Memory B cell (primary cell): ENCODE measurements around the gene SLC10A1.

Experiments
- ATAC-seq: fragments of 150-1000 bp; cut with Tn5 transposase; 2 replicates; pipeline ENCODE4 v1.10.0; 2021; ENCODE audit warnings: low read depth, mild to moderate bottlenecking, moderate library complexity
- DNase-seq, 2 donors: peaks; one replicate each; pipeline ENCODE4 v3.0.0; 2022; ENCODE audit warnings: low spot score in 2 of 2
- H3K27ac Mint-ChIP-seq: one replicate; pipeline ENCODE4 v1.8.0; 2022; ENCODE audit warnings: mild to moderate bottlenecking, moderate library complexity, mixed read lengths
- H3K27me3 Mint-ChIP-seq: one replicate; pipeline ENCODE4 v1.8.0; 2022; ENCODE audit warnings: mixed read lengths
- H3K36me3 Mint-ChIP-seq: one replicate; pipeline ENCODE4 v1.8.0; 2022; ENCODE audit warnings: mild to moderate bottlenecking, mixed read lengths
- H3K4me1 Mint-ChIP-seq: one replicate; pipeline ENCODE4 v1.8.0; 2022; ENCODE audit warnings: mixed read lengths
- H3K4me3 Mint-ChIP-seq: one replicate; pipeline ENCODE4 v1.8.0; 2022; ENCODE audit warnings: mild to moderate bottlenecking, moderate library complexity, mixed read lengths
- H3K9me3 Mint-ChIP-seq: one replicate; pipeline ENCODE4 v1.8.0; 2022; ENCODE audit warnings: mixed read lengths

Gene SLC10A1

GRCh38 chr14:69795691-69796090 lies 1.4 kb downstream of the SLC10A1 start:
- ATAC-seq = no peak
- Mint-ChIP-seq H3K4me1 (peaks cover under 1% of the 10 kb centered on the region), H3K27ac (no peak overlapping the region), H3K9me3 (no peaks in the 10 kb centered on the region), H3K27me3 (peaks cover 8% of the 10 kb centered on the region), H3K4me3 (no peak overlapping the region), H3K36me3 (peaks cover 7% of the 10 kb centered on the region)
- no peak for DNase-seq

GRCh38 chr14:69794791-69795190 lies 2.2 kb downstream of the SLC10A1 start:
- Mint-ChIP-seq H3K9me3 (no peaks in the 10 kb centered on the region), H3K36me3 (peaks cover 3% of the 10 kb centered on the region), H3K27ac (no peak overlapping the region), H3K4me1 (peaks cover 3% of the 10 kb centered on the region), H3K27me3 (peaks cover 6% of the 10 kb centered on the region), H3K4me3 (no peak overlapping the region)
- DNase-seq (no peak), ATAC-seq (no peak)

- ATAC-seq (no peak), DNase-seq (no peak)
- no peaks in the 10 kb centered on the region for H3K9me3 Mint-ChIP-seq
These were observed 4.1 kb downstream of the SLC10A1 start for GRCh38 chr14:69792887-69793421.

GRCh38 chr14:69789118-69789640 lies 7.9 kb downstream of the SLC10A1 start:
- DNase-seq = no peak
- Mint-ChIP-seq H3K4me3 (no peak overlapping the region), H3K27me3 (no peaks in the 10 kb centered on the region), H3K27ac (no peak overlapping the region), H3K9me3 (no peaks in the 10 kb centered on the region), H3K36me3 (peaks cover 3% of the 10 kb centered on the region), H3K4me1 (peaks cover 7% of the 10 kb centered on the region)
- ATAC-seq = no peak

More at GRCh38 chr14:69792887-69793421, 4.1 kb downstream of the SLC10A1 start:
- Mint-ChIP-seq H3K36me3 (peaks cover 3% of the 10 kb centered on the region), H3K4me3 (no peak overlapping the region), H3K27me3 (no peaks in the 10 kb centered on the region), H3K27ac (no peak overlapping the region), H3K4me1 (peaks cover 5% of the 10 kb centered on the region)

- Mint-ChIP-seq H3K4me1 (peaks cover 10% of the 10 kb centered on the region), H3K27me3 (no peaks in the 10 kb centered on the region), H3K4me3 (no peak overlapping the region), H3K27ac (no peak overlapping the region), H3K9me3 (no peaks in the 10 kb centered on the region), H3K36me3 (peaks cover 6% of the 10 kb centered on the region)
- DNase-seq (no peak), ATAC-seq (no peak)
These were observed 10.4 kb downstream of the SLC10A1 start for GRCh38 chr14:69786603-69787002.

- ATAC-seq (no peak), DNase-seq (no peak)
- Mint-ChIP-seq H3K36me3 (peaks cover 7% of the 10 kb centered on the region), H3K4me1 (peaks cover 10% of the 10 kb centered on the region), H3K4me3 (no peak overlapping the region), H3K9me3 (no peaks in the 10 kb centered on the region), H3K27ac (no peak overlapping the region), H3K27me3 (no peaks in the 10 kb centered on the region)
These were observed 12.1 kb downstream of the SLC10A1 start for GRCh38 chr14:69784942-69785341.

- Mint-ChIP-seq H3K4me3 (no peak overlapping the region), H3K27ac (peak overlapping the region; percentile 84), H3K36me3 (peaks cover 25% of the 10 kb centered on the region), H3K27me3 (no peaks in the 10 kb centered on the region), H3K4me1 (peaks cover 18% of the 10 kb centered on the region), H3K9me3 (no peaks in the 10 kb centered on the region)
- DNase-seq (no peak), ATAC-seq (no peak)
These were observed 16.1 kb downstream of the SLC10A1 start for GRCh38 chr14:69780952-69781351.

- DNase-seq (no peak), ATAC-seq (no peak)
- Mint-ChIP-seq H3K4me3 (no peak overlapping the region), H3K4me1 (peaks cover 18% of the 10 kb centered on the region), H3K27ac (no peak overlapping the region), H3K36me3 (peaks cover 29% of the 10 kb centered on the region), H3K27me3 (no peaks in the 10 kb centered on the region), H3K9me3 (no peaks in the 10 kb centered on the region)
These were observed 16.9 kb downstream of the SLC10A1 start for GRCh38 chr14:69780092-69780491.

- DNase-seq (no peak), ATAC-seq (no peak)
- H3K9me3 Mint-ChIP-seq = no peaks in the 10 kb centered on the region
- no peak overlapping the region for H3K4me3 Mint-ChIP-seq
- H3K27ac Mint-ChIP-seq = peak overlapping the region; percentile 14
- no peaks in the 10 kb centered on the region for H3K27me3 Mint-ChIP-seq
- H3K36me3 Mint-ChIP-seq = peaks cover 34% of the 10 kb centered on the region
- peaks cover 18% of the 10 kb centered on the region for H3K4me1 Mint-ChIP-seq
These were observed 18.0 kb downstream of the SLC10A1 start for GRCh38 chr14:69779088-69779487.

- H3K27me3 Mint-ChIP-seq = no peaks in the 10 kb centered on the region
- no peak overlapping the region for H3K4me3 Mint-ChIP-seq
- H3K9me3 Mint-ChIP-seq = no peaks in the 10 kb centered on the region
- no peak for DNase-seq
- no peak for ATAC-seq
- peaks cover 18% of the 10 kb centered on the region for H3K4me1 Mint-ChIP-seq
- H3K27ac Mint-ChIP-seq = no peak overlapping the region
- H3K36me3 Mint-ChIP-seq = peaks cover 45% of the 10 kb centered on the region
These were observed 20.1 kb downstream of the SLC10A1 start for GRCh38 chr14:69776875-69777453.

- H3K9me3 Mint-ChIP-seq = no peaks in the 10 kb centered on the region
- peak overlapping the region; percentile 63 for H3K27ac Mint-ChIP-seq
- H3K4me3 Mint-ChIP-seq = no peak overlapping the region
- peaks cover 19% of the 10 kb centered on the region for H3K4me1 Mint-ChIP-seq
- no peaks in the 10 kb centered on the region for H3K27me3 Mint-ChIP-seq
- H3K36me3 Mint-ChIP-seq = peaks cover 52% of the 10 kb centered on the region
- DNase-seq (no peak), ATAC-seq (no peak)
These were observed 22.0 kb downstream of the SLC10A1 start for GRCh38 chr14:69775012-69775411.

- peaks cover 56% of the 10 kb centered on the region for H3K36me3 Mint-ChIP-seq
- no peak overlapping the region for H3K27ac Mint-ChIP-seq
- peaks cover 25% of the 10 kb centered on the region for H3K4me1 Mint-ChIP-seq
- no peaks in the 10 kb centered on the region for H3K27me3 Mint-ChIP-seq
- ATAC-seq = peak; percentile 25
- no peak overlapping the region for H3K4me3 Mint-ChIP-seq
- no peaks in the 10 kb centered on the region for H3K9me3 Mint-ChIP-seq
- DNase-seq = no peak
These were observed 23.3 kb downstream of the SLC10A1 start for GRCh38 chr14:69773571-69774276.

- Mint-ChIP-seq H3K27me3 (no peaks in the 10 kb centered on the region), H3K36me3 (peaks cover 59% of the 10 kb centered on the region), H3K9me3 (no peaks in the 10 kb centered on the region), H3K4me1 (peaks cover 34% of the 10 kb centered on the region), H3K27ac (peak overlapping the region; percentile 76), H3K4me3 (no peak overlapping the region)
- ATAC-seq (peak; percentile 16), DNase-seq (no peak)
These were observed 24.7 kb downstream of the SLC10A1 start for GRCh38 chr14:69772082-69773017.

GRCh38 chr14:69771136-69771535 lies 25.9 kb downstream of the SLC10A1 start:
- Mint-ChIP-seq H3K27ac (peak overlapping the region; percentile 25), H3K9me3 (no peaks in the 10 kb centered on the region), H3K27me3 (no peaks in the 10 kb centered on the region), H3K4me3 (no peak overlapping the region), H3K4me1 (peaks cover 30% of the 10 kb centered on the region), H3K36me3 (peaks cover 56% of the 10 kb centered on the region)
- no peak for DNase-seq
- no peak for ATAC-seq
